AG04450 (cell line): ENCODE data around the gene BMPR1B. TPM values are rescaled to one million over a fixed set of nuclear protein-coding genes. Genes with fewer than 3 reads are reported as not detected.
"Not testable (repeated sequence)": the region's sequence is repeated elsewhere in the genome, so short reads cannot be mapped to it uniquely, and the experiment has no call there.

Experiments used
- CTCF ChIA-PET: fragments of 300-600, 350-600 bp; formaldehyde crosslinking; extraction: SDS; loops from one replicate; lab custom pipeline; 2022; ENCODE audit warnings: antibody characterized with exemption, inconsistent platforms; lab: Charles Lee
- POLR2A ChIA-PET: fragments of 350-600 bp; formaldehyde crosslinking; extraction: SDS; loops from one replicate; lab custom pipeline; 2021; ENCODE audit warnings: antibody characterized with exemption, inconsistent platforms; lab: Yijun Ruan, JAX
- DNase-seq: peaks from one replicate; pipeline ENCODE4 v3.0.0-alpha.2; 2011; ENCODE audit warnings: low read depth, low spot score
- H3K27ac ChIP-seq: one replicate; pipeline ENCODE4 v1.5.1; 2012; ENCODE audit warnings: low read depth, low read length, control low read depth
- H3K27me3 ChIP-seq: one replicate; pipeline ENCODE4 v1.6.0; 2012; ENCODE audit warnings: low read length; ENCODE audit not compliant: control insufficient read depth, insufficient read depth
- H3K4me3 ChIP-seq: 2 replicates; pipeline ENCODE4 v1.5.1; 2011; ENCODE audit warnings: mild to moderate bottlenecking, low read depth, low read length, control low read depth
- H3K9me3 ChIP-seq: 2 replicates; pipeline ENCODE4 v1.5.1; 2012; ENCODE audit warnings: low read length; ENCODE audit not compliant: control insufficient read depth, insufficient read depth
- CTCF ChIP-seq: IDR thresholded peaks from 2 replicates; pipeline ENCODE4 v1.5.1; 2011; ENCODE audit warnings: low read depth, low read length, control low read depth, inconsistent platforms
- polyA plus RNA-seq: library from polyadenylated mRNA; depleted of rRNA; stranded (reverse); fragments of >200 nt; gene quantifications from 2 replicates; pipeline ENCODE4 v1.2.3, GENCODE V29; 2011

Gene BMPR1B
- polyA plus RNA-seq, 1 experiment, result 0.42 TPM

GRCh38 chr4:95165926-95166524 lies 408.3 kb downstream of the BMPR1B start:
- ChIA-PET POLR2A (no interaction called here), CTCF (interaction anchor here (0.6 to 3.9 kb wide), 10 partner anchors 11 to 1050 kb away, joined by 3 to 40 read pairs (median 4); no protein-coding TSS in a partner anchor)
- Histone ChIP-seq H3K27ac (no peak overlapping the region), H3K9me3 (no peaks in the 10 kb centered on the region), H3K4me3 (no peak overlapping the region), H3K27me3 (no peaks in the 10 kb centered on the region)
- DNase-seq, result peak; percentile 33
- TF ChIP-seq CTCF, result peak; percentile 63

GRCh38 chr4:95167805-95168204 lies 410.1 kb downstream of the BMPR1B start:
- no peak for TF ChIP-seq CTCF
- Histone ChIP-seq H3K4me3 (no peak overlapping the region), H3K9me3 (no peaks in the 10 kb centered on the region), H3K27ac (no peak overlapping the region), H3K27me3 (no peaks in the 10 kb centered on the region)
- POLR2A ChIA-PET, result no interaction called here
- no peak for DNase-seq
- CTCF ChIA-PET, result interaction anchor here (1.0 to 3.9 kb wide), 3 partner anchors 12 to 18 kb away, joined by 4 to 40 read pairs (median 5); no protein-coding TSS in a partner anchor

- CTCF ChIA-PET, result interaction anchor here (1.5 kb wide), 1 partner anchor 13 kb away, joined by 7 read pairs; no protein-coding TSS in a partner anchor
These were observed 412.4 kb downstream of the BMPR1B start for GRCh38 chr4:95170176-95170575.

GRCh38 chr4:95171377-95171776 lies 413.6 kb downstream of the BMPR1B start:
- H3K27ac ChIP-seq, CTCF ChIA-PET, POLR2A ChIA-PET, H3K9me3 ChIP-seq, DNase-seq, H3K27me3 ChIP-seq, H3K4me3 ChIP-seq: not testable (repeated sequence)

More at GRCh38 chr4:95170176-95170575, 412.4 kb downstream of the BMPR1B start:
- H3K4me3 ChIP-seq, result no peak overlapping the region
- POLR2A ChIA-PET, result no interaction called here
- no peak for DNase-seq
- TF ChIP-seq CTCF, result no peak
- H3K27ac ChIP-seq, result no peak overlapping the region
- H3K9me3 ChIP-seq, result no peaks in the 10 kb centered on the region
- no peaks in the 10 kb centered on the region for H3K27me3 ChIP-seq

- TF ChIP-seq CTCF, result no peak
- ChIA-PET POLR2A (no interaction called here), CTCF (interaction anchor here (0.9 kb wide), 1 partner anchor 11 kb away, joined by 5 read pairs; no protein-coding TSS in a partner anchor)
- no peaks in the 10 kb centered on the region for H3K9me3 ChIP-seq
- H3K27me3 ChIP-seq, result no peaks in the 10 kb centered on the region
- DNase-seq, result no peak
- H3K4me3 ChIP-seq, result no peak overlapping the region
- no peak overlapping the region for H3K27ac ChIP-seq
These were observed 421.2 kb downstream of the BMPR1B start for GRCh38 chr4:95178938-95179337.
